PC-9 (cell line): ENCODE measurements around the gene SH3GL2.

Experiments
- EZH2 ChIP-seq: fragments of 200-600 bp; sonication (generic); IDR thresholded peaks from 2 replicates; pipeline ENCODE4 v1.8.0; 2017; ENCODE audit warnings: antibody characterized with exemption, low read depth
- TF ChIP-seq, protein P1 (sequence below): fragments of 200-600 bp; sonication (generic); conservative IDR thresholded peaks from 2 replicates; pipeline ENCODE4 v1.6.1; 2017; ENCODE audit warnings: mixed run types, antibody characterized with exemption, mild to moderate bottlenecking, moderate library complexity

DNA sequence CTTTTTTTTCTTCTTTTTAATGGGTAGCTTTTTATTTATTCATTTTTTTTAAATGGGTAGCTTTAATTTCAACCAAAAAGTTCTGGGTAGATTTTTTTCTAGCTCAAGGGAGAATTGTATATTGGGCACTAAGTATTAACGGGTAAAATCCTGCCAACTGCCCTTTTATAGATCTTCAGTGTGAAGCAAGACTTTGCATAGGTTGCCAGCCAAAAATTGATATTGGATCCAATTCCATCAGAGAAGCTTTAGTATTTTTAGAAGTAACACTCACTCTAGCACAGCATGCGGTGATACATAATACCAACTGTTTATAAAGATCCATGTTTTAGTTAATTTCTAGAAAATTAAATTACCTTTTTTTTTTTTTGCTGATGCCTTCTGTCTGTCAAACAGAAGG lies 49.8 kb downstream of the SH3GL2 start:
- TF ChIP-seq, protein P1, sequence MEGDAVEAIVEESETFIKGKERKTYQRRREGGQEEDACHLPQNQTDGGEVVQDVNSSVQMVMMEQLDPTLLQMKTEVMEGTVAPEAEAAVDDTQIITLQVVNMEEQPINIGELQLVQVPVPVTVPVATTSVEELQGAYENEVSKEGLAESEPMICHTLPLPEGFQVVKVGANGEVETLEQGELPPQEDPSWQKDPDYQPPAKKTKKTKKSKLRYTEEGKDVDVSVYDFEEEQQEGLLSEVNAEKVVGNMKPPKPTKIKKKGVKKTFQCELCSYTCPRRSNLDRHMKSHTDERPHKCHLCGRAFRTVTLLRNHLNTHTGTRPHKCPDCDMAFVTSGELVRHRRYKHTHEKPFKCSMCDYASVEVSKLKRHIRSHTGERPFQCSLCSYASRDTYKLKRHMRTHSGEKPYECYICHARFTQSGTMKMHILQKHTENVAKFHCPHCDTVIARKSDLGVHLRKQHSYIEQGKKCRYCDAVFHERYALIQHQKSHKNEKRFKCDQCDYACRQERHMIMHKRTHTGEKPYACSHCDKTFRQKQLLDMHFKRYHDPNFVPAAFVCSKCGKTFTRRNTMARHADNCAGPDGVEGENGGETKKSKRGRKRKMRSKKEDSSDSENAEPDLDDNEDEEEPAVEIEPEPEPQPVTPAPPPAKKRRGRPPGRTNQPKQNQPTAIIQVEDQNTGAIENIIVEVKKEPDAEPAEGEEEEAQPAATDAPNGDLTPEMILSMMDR: no peak
- TF ChIP-seq EZH2: no peak
